HG02610 (cell line): ENCODE results near the gene WDR45.
"Not testable (repeated sequence)": the region's sequence is repeated elsewhere in the genome, so short reads cannot be mapped to it uniquely, and the experiment has no call there.

Experiments
- ATAC-seq: cut with Tn5 transposase; IDR thresholded peaks from one replicate; pipeline ENCODE4 v1.9.1; 2021; ENCODE audit warnings: mild to moderate bottlenecking, moderate library complexity; ENCODE audit not compliant: unreplicated experiment

The WDR45 gene

DNA sequence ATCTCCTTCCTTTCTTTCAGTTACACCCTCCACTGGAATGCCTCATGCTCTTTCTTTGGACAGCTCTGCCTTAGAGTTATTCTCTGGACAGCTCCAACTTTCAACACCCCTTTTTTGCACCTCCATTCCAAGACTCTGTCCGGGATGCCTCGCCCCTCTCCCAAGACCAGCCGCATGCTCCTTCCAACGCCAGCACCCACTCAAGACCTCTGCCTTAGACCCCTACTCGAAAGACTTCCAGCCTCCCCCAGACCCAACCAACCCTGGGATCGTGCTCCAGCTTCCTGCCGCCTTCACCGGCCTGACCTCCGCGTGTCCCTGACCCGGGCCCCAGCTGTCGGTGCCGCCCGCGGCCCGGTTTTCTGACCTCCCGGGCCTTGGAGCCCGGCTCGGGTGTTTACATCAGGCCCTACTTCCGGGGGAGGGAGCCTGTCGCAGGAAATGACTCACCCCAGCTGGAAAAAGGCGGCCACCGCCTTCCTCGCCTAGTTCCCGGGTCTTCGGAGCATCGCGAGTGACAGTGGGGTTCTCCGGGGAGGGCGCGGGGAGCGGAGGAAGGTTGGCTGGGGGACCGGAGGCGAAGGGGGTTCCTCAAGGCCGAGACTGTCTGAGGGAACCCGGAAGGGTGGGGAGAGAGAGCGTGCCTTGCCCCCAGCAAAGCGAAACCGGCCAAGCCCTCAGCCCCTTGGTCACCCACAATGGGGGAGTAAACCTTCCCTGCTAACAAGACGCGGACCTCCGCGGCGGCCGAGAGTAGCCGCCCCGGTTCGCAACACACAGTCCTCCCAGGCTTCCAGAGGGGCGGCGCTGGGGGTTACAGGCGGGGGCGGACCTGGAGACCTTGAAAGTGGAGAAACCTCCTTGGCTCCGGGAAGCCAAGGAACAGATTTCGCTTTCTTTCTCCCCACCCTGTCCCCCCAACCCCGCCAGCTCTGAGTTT is at the start of gene WDR45:
TSS of gene WDR45 (minus strand) at position 399 of the 940 bp plus-strand sequence. CDS start 1,792 bp downstream, outside the sequence.
- ATAC-seq: peak; percentile 71

DNA sequence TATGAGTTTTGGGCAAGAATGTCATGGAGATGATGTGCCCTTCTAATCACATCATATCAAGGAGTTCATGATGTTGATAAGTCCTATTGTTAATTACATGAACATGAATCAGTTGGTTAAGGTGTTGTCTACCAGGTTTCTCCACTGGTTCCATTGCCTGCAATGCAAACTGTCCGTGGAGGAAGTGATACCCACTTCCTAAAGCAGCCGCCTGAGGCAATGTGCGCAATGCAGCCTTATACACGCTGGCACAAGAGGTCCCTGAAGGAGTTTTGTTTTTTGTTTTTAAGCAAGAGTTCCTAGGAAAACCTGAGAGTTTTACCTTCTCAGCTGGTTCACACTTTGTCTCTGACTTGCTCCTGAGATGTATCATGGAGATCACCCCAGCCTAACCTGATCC is 49.7 kb upstream of the WDR45 start:
- no peak for ATAC-seq

DNA sequence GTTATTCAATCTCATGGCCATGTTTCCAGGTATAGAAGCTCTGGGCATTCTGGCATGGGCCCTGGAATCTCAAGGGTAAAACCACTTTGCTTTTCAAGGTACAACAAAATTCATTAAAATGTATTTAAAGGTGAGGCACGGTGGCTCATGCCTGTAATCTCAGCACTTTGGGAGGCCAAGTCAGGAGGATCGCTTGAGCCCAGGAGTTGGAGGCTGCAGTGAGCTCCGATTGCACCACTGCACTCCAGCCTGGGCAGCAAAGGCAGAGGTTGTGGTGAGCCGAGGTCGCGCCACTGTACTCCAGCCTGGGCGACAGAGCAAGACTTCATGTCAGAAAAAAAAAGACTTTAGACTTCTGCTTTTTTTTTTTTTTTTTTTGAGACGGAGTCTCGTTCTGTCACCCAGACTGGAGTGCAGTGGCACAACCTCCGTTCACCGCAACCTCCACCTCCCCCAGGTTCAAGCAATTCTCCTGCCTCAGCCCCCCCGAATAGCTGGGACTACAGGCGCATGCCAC is 48.1 kb upstream of the WDR45 start:
- ATAC-seq: not testable (repeated sequence)

DNA sequence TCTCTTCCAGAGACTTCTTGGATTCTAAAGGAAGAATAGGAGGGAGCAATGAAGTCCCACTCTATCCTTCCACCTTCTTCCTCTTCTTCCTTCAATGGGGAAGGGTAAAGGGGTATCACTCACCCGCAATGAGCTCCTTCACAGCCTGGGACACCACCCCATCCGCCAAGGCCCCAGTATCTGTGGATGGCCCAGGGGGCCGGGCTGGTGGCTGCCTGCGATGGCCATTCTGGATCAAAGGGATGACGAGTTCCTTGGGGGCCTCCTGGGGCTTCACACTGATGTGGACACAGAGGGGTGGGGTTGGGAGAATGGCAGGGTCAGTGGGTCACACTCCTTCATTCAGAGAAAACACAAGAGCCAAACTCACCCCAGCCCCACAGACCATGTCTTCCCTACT is 42.8 kb upstream of the WDR45 start:
- no peak for ATAC-seq

DNA sequence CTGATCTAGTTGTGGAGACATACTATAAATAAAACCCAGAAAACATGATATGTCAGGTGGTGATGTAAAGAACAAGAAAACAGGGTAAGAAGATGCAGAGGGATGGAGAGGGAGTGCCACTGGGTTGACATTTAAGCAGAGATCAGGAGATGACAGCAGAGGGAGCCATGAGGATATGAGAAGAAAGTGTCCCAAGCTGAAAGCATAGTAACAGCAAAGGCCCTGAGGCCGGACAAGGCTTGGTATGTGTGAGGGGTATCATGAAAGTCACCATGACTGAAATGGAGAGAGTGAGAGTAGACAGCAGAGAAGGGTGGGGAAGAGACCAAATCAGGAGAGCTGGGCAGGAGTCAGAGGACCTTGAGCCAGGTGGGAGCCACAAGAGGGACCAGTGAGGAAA is 40.4 kb upstream of the WDR45 start:
- no peak for ATAC-seq

DNA sequence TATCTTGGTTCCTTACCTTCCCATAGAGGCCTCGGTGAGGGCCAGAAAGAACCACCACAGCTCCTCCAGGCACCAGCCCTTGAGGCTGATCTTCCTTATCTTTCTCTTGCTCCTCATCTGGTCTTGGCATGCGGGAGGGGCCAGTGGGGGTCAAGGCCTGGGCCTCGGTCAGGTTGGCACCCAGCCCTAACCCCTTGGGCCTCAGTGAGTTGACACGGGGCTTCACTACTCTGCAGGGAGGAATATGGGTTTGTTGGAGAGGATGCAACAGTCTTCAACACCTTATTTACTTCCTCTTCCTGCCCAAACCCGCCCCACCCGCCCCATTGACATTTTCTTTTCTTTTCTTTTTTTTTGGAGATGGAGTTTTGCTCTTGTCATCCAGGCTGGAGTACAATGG is 37.9 kb upstream of the WDR45 start:
- no peak for ATAC-seq

DNA sequence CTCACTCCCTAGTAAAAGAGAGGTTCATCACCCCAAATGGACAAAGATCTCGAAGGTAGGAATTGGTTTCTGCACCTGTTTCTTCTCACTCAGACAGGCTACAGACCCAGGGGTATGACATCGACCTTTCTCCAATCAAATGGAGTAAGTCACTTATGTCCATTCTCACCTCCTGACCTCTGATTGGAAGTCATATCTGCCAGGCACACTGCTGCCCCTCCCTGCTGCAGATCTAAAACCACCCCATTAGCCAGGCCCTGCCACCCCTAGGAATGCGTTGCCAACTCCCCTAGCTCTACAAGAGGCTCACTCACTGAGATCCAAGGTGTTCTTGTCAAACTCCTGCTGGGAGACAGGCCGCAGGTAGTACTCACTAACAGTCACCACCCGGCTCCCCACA is 37.0 kb upstream of the WDR45 start:
- ATAC-seq: no peak

DNA sequence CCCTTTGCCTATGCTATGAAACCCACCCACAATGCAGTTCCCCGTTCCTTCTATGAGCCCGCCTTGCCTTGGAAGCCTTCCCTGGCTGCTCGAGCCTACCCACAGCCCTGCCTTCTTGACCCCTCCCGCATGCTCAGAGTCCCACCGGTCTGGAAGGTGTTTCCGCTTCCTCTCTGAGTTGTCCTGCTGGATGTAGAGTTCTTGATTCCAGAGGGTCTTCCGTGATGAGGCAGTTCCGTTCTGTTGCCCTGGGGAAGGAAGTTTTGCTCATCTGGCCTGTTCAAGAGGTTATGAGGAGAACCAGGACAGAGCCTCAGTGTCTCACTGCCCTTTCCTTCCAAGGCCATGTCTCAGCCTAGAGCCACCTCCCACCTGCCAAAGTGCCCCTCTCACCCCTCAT is 36.4 kb upstream of the WDR45 start:
- ATAC-seq: no peak

DNA sequence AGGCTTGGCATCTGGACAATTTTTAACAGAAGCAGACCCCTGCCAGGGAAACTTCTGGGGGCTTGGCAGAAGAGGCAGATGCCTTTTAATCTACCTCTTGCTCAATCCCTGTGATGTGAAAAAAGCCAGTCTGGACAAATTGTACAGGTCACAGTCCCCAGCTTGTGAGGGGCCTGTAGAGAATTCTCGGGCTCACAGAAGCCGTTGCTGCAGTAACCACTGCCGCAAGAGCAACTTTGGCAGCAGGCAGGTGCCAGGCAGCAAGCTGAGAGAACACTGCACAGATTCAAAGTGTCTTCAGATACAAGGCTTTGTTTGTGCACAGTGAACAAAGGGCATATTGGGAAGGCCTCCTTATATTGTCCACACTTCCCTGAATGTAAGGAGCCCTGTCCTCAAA is 32.1 kb upstream of the WDR45 start:
- ATAC-seq: no peak

DNA sequence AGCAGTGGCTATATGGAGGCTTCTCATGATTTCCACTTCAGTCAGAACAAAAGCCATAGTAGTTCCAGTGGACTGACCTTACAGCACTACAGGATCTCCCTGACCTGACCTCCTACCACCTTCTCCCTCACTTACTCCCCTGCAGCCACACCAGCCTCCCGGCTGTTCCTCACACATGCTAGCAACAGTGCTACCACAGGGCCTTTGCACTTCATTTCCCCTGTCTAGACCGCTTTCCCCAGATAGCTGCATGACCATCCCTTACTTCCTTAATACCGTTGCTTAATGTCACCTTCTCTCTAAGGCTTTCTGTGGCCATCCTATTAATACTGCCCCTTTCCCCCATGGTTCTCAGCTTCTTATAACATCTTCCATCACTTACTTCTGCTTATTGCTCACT is 30.7 kb upstream of the WDR45 start:
- ATAC-seq: no peak

DNA sequence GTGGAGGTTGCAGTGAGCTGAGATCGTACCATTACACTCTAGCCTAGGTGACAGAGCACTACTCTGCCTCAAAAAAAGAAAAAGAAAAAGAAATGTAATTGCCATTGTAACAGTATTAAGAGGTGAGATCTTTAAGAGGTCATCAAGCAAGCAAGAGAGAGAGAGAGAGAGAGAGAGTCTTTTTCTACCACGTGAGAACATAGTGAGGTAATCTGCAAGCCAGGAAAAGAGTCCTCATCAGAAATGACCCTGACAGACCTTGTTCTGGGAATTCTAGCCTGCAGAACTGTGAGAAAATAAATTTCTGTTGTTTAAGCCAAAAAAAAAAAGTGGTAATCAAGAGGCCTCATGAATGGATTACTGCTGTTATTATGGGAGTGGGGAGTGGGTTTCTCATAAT is 29.0 kb upstream of the WDR45 start:
- ATAC-seq: no peak

DNA sequence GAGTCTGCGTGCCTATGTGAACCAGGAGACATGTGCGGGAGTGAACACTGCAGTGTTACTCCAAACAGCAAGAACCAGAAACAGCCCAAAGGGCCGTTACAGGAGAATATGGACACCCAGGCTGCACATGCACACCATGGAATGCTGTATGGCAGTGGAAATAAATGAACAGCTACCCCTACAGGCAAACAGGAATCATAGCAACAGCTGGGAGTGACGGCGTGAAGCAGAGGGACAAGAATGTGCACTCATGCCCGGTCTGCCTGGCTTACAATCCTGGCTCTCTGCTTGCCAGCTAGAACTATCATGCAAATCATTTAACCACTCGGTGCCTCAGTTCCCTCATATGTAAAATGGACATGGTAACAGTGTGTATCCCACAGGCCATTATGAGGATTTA is 27.2 kb upstream of the WDR45 start:
- no peak for ATAC-seq

DNA sequence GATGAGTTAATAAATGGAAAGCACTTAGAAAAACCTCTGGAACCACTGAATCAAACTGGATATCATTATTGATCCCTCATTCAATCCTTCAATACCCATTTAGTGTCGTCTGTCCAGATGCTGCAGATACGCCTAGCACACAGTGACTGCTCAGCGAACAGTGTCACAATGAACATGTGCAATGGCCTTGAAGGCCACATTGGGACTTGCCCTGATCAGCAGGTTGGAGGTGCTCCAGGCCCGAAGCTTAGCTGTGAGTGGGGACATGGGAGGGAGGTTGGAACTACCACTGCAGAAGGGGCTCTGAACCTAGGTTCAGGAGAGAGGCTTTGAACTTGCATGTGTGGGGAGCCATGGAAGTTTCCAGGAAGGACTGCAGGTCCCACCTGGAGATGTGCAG is 26.6 kb upstream of the WDR45 start:
- ATAC-seq: no peak

DNA sequence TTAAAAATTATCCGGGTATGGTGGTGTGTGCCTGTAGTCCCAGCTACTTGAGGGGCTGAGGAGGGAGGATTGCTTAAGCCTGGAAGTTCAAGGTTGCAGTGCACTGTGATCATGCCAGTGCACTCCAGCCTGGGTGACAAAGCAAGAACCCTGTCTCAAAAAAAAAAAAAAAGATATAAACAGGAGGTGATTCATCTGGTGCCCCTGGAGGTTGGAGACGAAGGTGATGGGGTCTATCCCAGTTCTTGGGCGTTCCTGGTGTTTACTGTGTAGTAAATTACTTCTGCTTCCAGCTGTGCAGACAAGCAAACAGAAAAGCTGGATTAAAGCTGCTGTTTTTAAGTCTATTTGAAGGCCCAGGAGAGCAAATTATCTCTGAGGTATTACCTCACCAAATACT is 23.9 kb upstream of the WDR45 start:
- no peak for ATAC-seq

DNA sequence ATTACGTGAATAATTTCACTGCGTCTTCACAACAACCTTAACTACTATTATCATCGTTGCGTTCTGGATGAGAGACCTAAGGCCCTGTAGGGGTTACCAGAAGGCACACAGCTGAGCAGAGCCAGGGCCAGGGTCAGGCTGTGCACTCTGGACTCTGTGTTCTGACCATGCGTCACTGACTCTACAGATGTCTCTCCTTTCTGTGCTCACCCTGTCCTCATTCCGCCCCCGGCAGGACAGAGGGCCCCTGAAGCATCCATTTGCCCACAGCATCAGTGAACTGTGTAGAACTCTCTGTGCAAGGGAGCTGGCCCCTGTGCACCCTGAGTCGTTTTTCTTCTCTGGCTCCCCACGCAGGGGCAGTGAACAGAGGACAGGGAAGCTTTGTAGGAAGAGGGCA is 22.5 kb upstream of the WDR45 start:
- ATAC-seq: no peak

DNA sequence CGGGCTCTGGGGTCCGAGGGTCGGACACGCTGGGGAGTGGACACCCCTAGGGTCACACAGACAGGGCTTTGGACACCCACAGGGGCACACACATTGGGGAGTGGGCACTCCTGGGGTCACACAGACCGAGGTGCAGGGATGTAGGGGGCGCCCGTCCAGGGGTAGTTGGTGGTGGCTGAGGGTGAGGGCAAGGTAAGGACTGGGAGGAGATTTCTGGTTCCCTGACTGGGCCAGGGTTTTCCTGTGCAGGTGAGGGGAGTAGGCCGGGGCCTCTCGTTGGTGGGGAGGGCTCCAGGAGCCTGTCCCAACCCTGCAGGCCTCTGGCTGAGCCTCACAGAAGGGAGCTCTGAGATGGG is 21.9 kb upstream of the WDR45 start:
- ATAC-seq: no peak

DNA sequence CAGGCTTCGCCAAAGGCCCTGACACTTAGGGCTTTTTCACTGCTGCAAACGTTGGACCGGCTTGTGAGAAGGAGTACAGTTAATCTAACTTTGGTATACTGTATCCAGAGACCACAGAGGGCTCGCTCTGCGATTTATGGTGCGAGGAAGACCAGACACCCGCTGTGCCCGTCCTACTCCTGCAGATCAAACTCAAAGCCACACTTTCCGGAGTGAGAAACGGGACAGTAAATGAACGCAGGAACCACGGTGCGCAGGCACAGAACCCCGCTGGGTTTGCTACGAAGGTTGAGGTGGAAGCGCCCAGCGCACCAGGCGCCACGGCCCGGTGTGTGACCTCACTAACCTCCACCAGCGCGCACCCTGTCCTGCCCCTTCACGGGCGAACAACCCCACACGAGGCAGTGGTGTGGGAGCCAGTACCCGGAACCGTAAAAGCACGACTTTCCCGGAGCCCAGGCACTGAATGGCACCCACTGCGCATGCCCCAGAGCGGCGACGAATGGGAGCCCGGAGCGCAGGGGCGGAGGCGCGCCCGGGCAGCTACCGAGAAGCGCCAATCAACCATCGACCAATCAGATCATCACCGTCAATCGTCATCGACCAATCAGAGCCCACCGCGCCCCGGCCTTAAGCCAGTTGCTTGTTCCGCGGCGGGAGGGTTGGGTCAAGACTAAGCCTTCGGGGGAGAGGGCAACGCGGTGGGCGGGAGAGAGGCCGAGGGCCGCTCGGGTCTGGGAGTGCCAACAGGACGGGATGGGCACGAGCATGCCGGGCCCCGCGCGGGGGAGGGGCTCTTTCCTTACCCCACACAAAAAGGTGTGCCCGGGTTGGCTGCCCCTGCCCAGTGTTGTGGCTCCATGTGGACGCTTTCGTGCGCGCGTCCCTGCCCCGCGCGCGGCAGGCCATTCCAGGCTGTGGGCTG is 21.3 kb upstream of the WDR45 start:
- ATAC-seq: peak; percentile 98

DNA sequence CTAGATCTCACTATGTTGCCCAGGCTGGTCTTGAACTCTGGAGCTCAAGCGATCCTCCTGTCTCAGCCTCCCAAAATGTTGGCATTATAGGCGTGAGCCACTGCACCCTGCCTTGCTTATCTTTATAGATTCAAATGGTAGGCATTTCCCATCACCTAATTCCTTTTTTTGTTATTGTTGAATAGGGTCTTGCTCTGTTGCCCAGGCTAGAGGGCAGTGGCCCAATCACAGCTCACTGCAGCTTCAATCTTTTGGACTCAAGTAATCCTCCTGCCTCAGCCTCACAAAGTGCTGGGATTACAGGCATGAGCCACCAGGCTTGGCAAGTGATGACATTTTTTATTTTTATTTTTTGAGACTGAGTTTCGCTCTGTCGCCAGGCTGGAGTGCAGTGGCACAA is 16.7 kb upstream of the WDR45 start:
- ATAC-seq: no peak

DNA sequence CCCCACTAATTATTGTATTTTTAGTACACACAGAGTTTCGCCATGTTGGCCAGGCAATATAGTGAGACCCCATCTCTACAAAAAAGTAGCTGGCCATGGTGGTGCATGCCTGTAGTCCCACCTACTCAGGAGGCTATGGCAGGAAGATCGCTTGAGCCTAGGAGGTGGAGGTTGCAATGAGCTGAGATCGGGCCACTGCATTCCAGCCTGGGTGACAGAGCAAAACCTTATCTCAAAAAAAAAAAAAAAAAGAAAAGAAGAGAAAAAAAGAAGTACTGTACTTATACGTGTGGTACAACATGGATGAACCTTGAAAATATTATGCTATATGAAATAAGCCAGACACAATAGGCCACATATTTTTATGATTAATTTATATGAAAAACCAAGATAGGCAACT is 9.9 kb upstream of the WDR45 start:
- no peak for ATAC-seq

DNA sequence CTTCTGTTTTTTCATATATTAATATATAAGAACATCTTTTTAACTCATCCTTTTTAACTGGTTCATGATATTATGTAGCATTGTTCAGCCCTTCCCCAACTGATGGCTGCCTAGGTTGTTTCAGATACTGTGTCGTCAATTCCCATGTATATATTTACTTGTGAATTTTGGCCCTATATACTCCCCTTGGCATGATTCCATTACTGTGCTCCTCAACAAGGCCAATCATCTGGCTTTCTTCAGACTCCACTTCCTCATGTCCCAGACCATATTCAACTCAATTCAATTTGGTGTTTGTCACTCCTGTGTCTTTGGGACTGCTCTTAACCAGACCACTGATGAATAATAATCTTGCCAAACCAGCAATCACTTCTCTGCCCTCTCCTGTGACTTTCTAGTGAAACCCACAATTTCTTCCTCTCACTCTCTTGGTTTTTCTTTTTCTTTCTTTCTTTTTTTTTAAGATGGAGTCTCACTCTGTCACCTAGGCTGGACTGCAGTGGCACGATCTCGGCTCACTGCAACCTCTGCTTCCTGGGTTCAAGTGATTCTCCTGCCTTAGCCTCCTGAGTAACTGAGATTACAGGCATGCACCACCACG is 2.7 kb upstream of the WDR45 start:
- ATAC-seq: no peak

DNA sequence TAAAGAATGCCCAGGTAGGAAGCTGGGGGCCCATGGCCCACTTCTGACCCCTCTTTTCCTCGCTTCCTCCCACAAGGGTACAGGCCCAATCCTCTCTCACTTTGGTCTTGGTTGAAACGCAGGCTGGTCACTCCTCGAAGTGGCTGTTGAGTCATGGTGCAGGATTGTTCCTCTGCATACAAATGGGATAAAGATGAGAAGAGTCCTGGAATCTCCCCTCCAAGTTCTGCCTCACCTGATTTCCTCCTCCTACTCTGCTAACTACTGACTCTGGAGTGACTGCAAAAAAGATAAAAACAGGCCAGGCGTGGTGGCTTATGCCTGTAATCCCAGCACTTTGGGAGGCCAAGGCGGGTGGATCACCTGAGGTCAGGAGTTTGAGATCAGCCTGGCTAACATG is 1.7 kb downstream of the WDR45 start:
- no peak for ATAC-seq
